WI38 (cell line): Measurements from ENCODE around the gene CREB3L4.

ENCODE experiments used
- H3K4me3 ChIP-seq: 2 replicates; pipeline ENCODE4 v1.5.1; 2011; ENCODE audit warnings: low read depth, mild to moderate bottlenecking, control low read depth, low read length
- TF ChIP-seq, protein P1 (sequence below): IDR thresholded peaks from 2 replicates; pipeline ENCODE4 v1.5.1; 2012; ENCODE audit warnings: low read depth, mild to moderate bottlenecking, control low read depth, low read length

Gene CREB3L4

GRCh38 chr1:153945131-153945794 lies 22.4 kb upstream of the CREB3L4 start:
- TF ChIP-seq, protein P1, sequence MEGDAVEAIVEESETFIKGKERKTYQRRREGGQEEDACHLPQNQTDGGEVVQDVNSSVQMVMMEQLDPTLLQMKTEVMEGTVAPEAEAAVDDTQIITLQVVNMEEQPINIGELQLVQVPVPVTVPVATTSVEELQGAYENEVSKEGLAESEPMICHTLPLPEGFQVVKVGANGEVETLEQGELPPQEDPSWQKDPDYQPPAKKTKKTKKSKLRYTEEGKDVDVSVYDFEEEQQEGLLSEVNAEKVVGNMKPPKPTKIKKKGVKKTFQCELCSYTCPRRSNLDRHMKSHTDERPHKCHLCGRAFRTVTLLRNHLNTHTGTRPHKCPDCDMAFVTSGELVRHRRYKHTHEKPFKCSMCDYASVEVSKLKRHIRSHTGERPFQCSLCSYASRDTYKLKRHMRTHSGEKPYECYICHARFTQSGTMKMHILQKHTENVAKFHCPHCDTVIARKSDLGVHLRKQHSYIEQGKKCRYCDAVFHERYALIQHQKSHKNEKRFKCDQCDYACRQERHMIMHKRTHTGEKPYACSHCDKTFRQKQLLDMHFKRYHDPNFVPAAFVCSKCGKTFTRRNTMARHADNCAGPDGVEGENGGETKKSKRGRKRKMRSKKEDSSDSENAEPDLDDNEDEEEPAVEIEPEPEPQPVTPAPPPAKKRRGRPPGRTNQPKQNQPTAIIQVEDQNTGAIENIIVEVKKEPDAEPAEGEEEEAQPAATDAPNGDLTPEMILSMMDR: no peak
- H3K4me3 ChIP-seq: peak overlapping the region; percentile 84

- H3K4me3 ChIP-seq: peak overlapping the region; percentile 84
- TF ChIP-seq, protein P1: no peak
Measured at GRCh38 chr1:153945795-153946621, 21.7 kb upstream of the CREB3L4 start.

- TF ChIP-seq, protein P1: peak; percentile 85
- H3K4me3 ChIP-seq: peak within 1 kb of the TSS; percentile 84
Measured at GRCh38 chr1:153946622-153947241, 21.0 kb upstream of the CREB3L4 start, which contains the start of gene DENND4B. Gene DENND4B, minus strand, starts transcription at chr1:153946718. Its CDS starts 2,344 bp downstream, at chr1:153944374.

DNA sequence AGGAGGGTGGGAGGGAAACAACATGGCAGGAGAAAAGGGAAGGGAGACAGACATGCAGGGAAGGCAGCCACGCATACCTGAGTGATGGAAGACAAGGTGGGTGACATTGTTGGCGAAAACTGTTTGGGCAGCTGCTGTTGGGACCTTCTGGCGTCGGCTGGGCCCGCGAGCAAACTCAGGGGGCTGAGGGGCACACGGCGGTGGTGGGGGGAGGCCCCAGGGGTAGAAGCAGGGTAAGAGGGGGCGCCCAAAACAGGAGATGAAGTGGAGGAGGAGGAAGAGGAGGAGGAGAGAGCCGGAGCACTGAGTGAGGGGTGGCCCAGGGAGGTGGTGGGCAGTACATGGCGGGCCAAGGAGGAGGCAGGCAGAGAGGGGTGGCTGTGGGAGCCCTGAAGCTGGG lies 16.5 kb upstream of the CREB3L4 start:
- TF ChIP-seq, protein P1: no peak
- no peak overlapping the region for H3K4me3 ChIP-seq

GRCh38 chr1:153951801-153952200 lies 15.9 kb upstream of the CREB3L4 start:
- no peak overlapping the region for H3K4me3 ChIP-seq
- TF ChIP-seq, protein P1: no peak

GRCh38 chr1:153953859-153954365 lies 13.8 kb upstream of the CREB3L4 start:
- no peak overlapping the region for H3K4me3 ChIP-seq
- TF ChIP-seq, protein P1: no peak
